Large intestine (tissue), 3 donors: ENCODE data around the gene ZRSR2. TPM values are rescaled to one million over a fixed set of nuclear protein-coding genes. Genes with fewer than 3 reads are reported as not detected.

Experiments
- DNase-seq, 2 donors: peaks; one replicate each; pipeline versions ENCODE4 v3.0.0 to v3.0.0-alpha.2; 2013
- H3K27ac ChIP-seq: one replicate; pipeline ENCODE4 v1.5.1; 2013; ENCODE audit warnings: low read length
- H3K27me3 ChIP-seq: 2 replicates; pipeline ENCODE4 v1.6.1; 2013; ENCODE audit warnings: low read length; ENCODE audit not compliant: control insufficient read depth, insufficient read depth
- H3K36me3 ChIP-seq: 2 replicates; pipeline ENCODE4 v1.6.1; 2013; ENCODE audit warnings: low read length; ENCODE audit not compliant: control insufficient read depth, insufficient read depth
- H3K4me1 ChIP-seq: one replicate; pipeline ENCODE4 v1.6.1; 2013; ENCODE audit warnings: low read length; ENCODE audit not compliant: control insufficient read depth, insufficient read depth
- H3K4me3 ChIP-seq: one replicate; pipeline ENCODE4 v1.5.1; 2013; ENCODE audit warnings: low read length
- H3K9me3 ChIP-seq: one replicate; pipeline ENCODE4 v1.6.1; 2013; ENCODE audit warnings: mild to moderate bottlenecking, low read depth, low read length, moderate library complexity; ENCODE audit not compliant: control insufficient read depth
- WGBS: methylation state at CpG from one replicate; pipeline ENCODE4 v1.1.5; 2013; ENCODE audit warnings: low lambda C conversion rate; ENCODE audit not compliant: insufficient coverage; 5-methylcytosine and 5-hydroxymethylcytosine counted together
- polyA plus RNA-seq: library from polyadenylated mRNA; unstranded; fragments of 120-200 nt; gene quantifications from one replicate; pipeline ENCODE4 v1.2.1, GENCODE V29; 2013

Gene ZRSR2
- polyA plus RNA-seq, 1 donor = 13.5 TPM

- Histone ChIP-seq H3K27ac (no peak overlapping the region), H3K36me3 (no peaks in the 10 kb centered on the region), H3K4me1 (peaks cover 4% of the 10 kb centered on the region), H3K4me3 (no peak overlapping the region), H3K27me3 (no peaks in the 10 kb centered on the region), H3K9me3 (no peaks in the 10 kb centered on the region)
- DNase-seq = no peak
- WGBS = 71% methylated on average over 1 of the region's 3 CpGs
Measured at GRCh38 chrX:15866147-15866546, 75.9 kb downstream of the ZRSR2 start.

- Histone ChIP-seq H3K36me3 (no peaks in the 10 kb centered on the region), H3K4me3 (no peak overlapping the region), H3K9me3 (no peaks in the 10 kb centered on the region), H3K27me3 (no peaks in the 10 kb centered on the region), H3K27ac (no peak overlapping the region), H3K4me1 (peaks cover 8% of the 10 kb centered on the region)
- DNase-seq = no peak
- WGBS = no CpG with 5 or more reads among the region's 4 CpGs
Measured at GRCh38 chrX:15869695-15870094, 79.4 kb downstream of the ZRSR2 start.

- H3K4me3 ChIP-seq = no peak overlapping the region
- H3K27ac ChIP-seq = no peak overlapping the region
- no peaks in the 10 kb centered on the region for H3K36me3 ChIP-seq
- no peak for DNase-seq
- peaks cover 9% of the 10 kb centered on the region for H3K4me1 ChIP-seq
- no peaks in the 10 kb centered on the region for H3K27me3 ChIP-seq
- WGBS = no CpG with 5 or more reads among the region's 4 CpGs
- no peaks in the 10 kb centered on the region for H3K9me3 ChIP-seq
Measured at GRCh38 chrX:15870310-15870709, 80.0 kb downstream of the ZRSR2 start.

Other genes starting within 250 kb of the ZRSR2 start
- gene ACE2, start 189.5 kb upstream of the ZRSR2 start, polyA plus RNA-seq = 428 TPM
- gene CLTRN, start 125.7 kb upstream of the ZRSR2 start, polyA plus RNA-seq = 1.6 TPM
- gene CA5B, start 52.2 kb upstream of the ZRSR2 start, polyA plus RNA-seq = 3.4 TPM
- 32.3 TPM for gene AP1S2, start 64.3 kb downstream of the ZRSR2 start, polyA plus RNA-seq